Right forelimb (tissue), 1 donor: Measurements from ENCODE around the gene TMEM131.

Experiments
- DNase-seq: peaks from one replicate; pipeline ENCODE4 v3.0.0-alpha.2; 2018

Gene TMEM131

GRCh38 chr2:97797355-97797754, 198.4 kb downstream of the TMEM131 start:
- no peak for DNase-seq

- no peak for DNase-seq
Measured at GRCh38 chr2:97796465-97797126, 199.2 kb downstream of the TMEM131 start.

DNA sequence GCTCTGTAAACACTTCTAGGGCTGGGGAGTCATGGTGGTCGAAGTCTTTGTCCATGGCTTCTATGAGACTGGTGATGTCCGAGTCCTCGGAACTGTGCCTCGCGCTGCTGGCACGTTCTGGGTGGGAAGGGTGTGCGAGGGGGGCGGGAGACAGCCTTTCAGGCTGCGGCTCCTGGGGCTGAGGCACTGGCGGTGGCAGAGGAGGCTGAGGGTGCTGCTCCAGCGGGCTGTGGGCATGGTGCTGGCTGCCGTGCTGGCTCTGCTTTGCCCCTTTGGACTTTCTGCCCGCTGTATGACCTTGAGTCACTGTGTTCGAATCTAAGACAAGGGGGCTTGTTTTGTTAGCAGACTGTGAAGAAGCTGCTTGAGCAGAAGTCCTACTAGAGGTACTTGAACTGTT, 203.3 kb downstream of the TMEM131 start:
- no peak for DNase-seq

DNA sequence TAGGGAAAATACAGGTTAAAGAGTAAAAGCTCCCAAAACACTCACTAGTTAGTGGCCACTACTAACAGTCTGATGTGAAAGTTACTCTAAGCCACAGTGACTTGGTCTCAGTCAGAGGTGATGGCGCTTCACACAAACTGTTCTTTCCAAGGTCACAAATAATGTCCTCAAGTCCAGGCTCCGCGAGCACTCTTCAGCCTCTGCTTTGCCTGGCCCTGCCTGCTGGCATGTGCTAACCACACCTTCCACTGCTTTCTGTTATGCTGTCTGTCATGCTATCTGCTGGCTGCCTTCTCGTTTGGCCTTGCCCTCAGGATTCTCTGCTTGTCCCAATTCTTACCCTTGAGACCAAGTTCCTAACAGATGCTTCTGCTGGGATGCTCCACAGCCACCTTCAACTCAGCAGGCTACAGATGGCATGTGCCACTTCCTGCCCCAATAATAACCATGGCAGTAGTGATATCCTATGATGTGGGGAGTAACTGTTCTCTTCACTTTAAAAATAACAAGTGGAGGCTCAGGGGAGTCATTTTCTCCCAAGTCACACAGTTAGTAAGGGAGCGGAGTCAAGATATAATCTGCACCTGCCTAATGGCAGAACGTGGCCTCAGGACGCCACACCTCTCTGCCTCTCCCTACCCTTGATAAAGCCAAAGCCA, 206.6 kb downstream of the TMEM131 start:
- no peak for DNase-seq

- DNase-seq = no peak
Measured at GRCh38 chr2:97785818-97786217, 209.9 kb downstream of the TMEM131 start.

GRCh38 chr2:97784953-97785352, 210.8 kb downstream of the TMEM131 start:
- no peak for DNase-seq

GRCh38 chr2:97781981-97782380, 213.8 kb downstream of the TMEM131 start:
- no peak for DNase-seq

- DNase-seq = no peak
Measured at GRCh38 chr2:97779141-97779540, 216.6 kb downstream of the TMEM131 start.

GRCh38 chr2:97775074-97775473, 220.7 kb downstream of the TMEM131 start:
- no peak for DNase-seq

GRCh38 chr2:97774425-97774824, 221.3 kb downstream of the TMEM131 start:
- no peak for DNase-seq

- DNase-seq = no peak
Measured at GRCh38 chr2:97770445-97770844, 225.3 kb downstream of the TMEM131 start.

GRCh38 chr2:97769711-97770110, 226.0 kb downstream of the TMEM131 start:
- DNase-seq = no peak

GRCh38 chr2:97769308-97769707, 226.4 kb downstream of the TMEM131 start:
- DNase-seq = no peak

- DNase-seq = no peak
Measured at GRCh38 chr2:97766567-97766966, 229.2 kb downstream of the TMEM131 start.

GRCh38 chr2:97765933-97766332, 229.8 kb downstream of the TMEM131 start:
- no peak for DNase-seq

DNA sequence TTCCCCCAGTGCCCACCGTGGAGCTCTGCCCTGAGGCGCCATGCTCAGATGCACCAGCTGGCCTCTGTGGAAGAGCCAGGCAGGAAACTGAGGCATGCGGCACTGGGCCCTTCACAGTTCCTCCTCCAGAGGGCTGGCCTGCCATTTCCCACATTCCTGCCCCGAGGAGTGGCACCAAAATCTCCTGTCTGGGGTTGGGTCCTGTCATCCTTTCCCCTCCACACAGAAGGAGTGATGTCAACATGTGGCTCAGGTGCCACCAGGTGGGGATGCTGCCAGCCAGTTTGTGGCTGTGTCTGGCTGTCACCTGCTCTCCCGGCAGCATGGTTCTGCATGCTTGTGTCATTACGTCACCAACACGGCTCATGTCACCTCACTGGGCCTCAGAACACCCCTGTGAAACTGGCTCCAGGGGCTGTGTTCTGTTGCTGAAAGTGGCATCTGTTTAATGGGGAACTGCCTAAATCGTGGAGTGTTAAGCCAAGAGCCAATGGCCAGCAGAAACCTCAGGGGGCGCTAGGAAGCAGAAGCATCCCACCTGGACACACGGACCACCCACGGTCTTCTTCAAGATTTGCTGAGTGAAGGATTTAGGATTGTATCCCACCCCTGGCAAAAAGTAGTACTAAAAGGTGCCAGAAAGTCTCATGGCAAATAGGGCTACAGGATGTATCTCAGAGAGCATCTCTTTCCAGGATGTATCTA, 231.0 kb downstream of the TMEM131 start:
- no peak for DNase-seq

GRCh38 chr2:97763176-97763845, 232.4 kb downstream of the TMEM131 start:
- no peak for DNase-seq

DNA sequence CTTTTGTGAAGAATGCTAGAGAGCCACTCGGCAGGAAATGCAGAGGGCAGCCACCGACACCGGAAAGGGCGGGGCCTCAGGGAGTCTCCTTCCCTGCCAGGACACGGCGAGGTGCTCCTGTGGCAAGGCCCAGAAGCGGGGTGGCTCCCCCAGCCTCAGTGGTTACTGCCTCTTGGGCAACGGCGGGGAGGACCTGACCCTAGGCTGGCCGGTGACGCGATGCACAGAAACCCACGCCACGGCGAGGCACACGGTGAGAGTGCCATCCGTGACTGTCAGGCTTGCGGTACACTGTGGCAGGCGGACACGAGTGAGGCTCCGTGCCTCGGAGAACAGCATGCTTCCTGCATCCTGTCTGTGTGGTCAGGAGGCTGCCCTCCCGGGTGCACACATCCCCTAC, 234.6 kb downstream of the TMEM131 start:
- no peak for DNase-seq

GRCh38 chr2:97760480-97761049, 235.2 kb downstream of the TMEM131 start:
- DNase-seq = no peak

- no peak for DNase-seq
Measured at GRCh38 chr2:97759727-97760407, 235.9 kb downstream of the TMEM131 start.

- DNase-seq = no peak
Measured at GRCh38 chr2:97758131-97758705, 237.5 kb downstream of the TMEM131 start.

DNA sequence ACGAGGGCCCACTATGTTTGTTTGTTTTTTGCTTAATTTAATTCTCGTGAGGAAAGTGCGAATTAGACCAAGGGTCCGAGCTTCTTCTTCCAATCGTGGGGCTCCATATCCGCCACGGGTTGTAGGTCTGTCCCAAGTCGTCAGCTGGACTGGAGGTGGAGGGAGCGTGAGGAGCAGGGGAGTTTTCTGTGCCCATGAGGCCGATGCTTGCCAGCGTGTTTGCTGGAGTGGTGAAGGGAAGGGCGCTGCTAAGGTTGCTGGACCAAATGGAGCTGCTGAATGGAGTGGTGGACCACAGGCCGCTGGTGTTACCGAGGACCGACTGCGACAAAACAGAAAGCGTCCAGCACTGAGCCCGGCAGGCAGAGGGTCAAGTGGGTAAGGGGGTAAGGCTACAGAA, 238.7 kb downstream of the TMEM131 start:
- no peak for DNase-seq
